ENCODE results near the gene SFMBT1. TPM values are rescaled to one million over a fixed set of nuclear protein-coding genes. Genes with fewer than 3 reads are reported as not detected.

SFMBT1 gene
- total and polyA plus RNA-seq, 2 experiments from 2014 or later, result 3.4 to 6.1 TPM

DNA sequence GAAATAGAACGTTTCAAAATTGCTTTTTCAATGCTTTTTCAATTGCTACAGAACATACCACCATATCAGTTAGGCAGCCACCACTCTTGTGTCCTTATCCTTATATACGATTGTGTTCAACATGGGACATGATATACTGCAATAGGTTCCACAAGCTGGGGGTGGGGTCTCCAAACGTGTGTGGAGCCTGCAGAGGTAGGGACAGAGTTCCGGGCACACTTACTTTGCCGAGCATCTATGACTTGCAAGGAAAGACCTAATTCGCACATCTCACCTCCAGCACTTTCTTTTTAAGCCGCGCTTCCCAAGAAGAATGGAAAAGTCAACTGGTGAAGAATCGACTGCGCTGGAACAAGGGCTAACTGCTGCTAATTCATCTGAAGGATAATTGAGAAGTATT lies 39.6 kb upstream of the SFMBT1 start:
- H3K9me3 ChIP-seq (ENCODE audit: low read depth), result no peaks in the 10 kb centered on the region
- no peak overlapping the region for H3K4me3 ChIP-seq
- DNase-seq (ENCODE audit: low read depth in 1 of 2, low spot score in 1 of 2), result no peak
- H3K27me3 ChIP-seq, result peaks cover 59% of the 10 kb centered on the region
- peaks cover 9% of the 10 kb centered on the region for H3K4me1 ChIP-seq (ENCODE audit: low read depth)
- TF ChIP-seq, protein P1, sequence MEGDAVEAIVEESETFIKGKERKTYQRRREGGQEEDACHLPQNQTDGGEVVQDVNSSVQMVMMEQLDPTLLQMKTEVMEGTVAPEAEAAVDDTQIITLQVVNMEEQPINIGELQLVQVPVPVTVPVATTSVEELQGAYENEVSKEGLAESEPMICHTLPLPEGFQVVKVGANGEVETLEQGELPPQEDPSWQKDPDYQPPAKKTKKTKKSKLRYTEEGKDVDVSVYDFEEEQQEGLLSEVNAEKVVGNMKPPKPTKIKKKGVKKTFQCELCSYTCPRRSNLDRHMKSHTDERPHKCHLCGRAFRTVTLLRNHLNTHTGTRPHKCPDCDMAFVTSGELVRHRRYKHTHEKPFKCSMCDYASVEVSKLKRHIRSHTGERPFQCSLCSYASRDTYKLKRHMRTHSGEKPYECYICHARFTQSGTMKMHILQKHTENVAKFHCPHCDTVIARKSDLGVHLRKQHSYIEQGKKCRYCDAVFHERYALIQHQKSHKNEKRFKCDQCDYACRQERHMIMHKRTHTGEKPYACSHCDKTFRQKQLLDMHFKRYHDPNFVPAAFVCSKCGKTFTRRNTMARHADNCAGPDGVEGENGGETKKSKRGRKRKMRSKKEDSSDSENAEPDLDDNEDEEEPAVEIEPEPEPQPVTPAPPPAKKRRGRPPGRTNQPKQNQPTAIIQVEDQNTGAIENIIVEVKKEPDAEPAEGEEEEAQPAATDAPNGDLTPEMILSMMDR (IDR thresholded peaks at IDR 0.05; ENCODE audit: low read depth, low read length), result no peak
- no peaks in the 10 kb centered on the region for H3K36me3 ChIP-seq
- H3K27ac ChIP-seq, result no peak overlapping the region

DNA sequence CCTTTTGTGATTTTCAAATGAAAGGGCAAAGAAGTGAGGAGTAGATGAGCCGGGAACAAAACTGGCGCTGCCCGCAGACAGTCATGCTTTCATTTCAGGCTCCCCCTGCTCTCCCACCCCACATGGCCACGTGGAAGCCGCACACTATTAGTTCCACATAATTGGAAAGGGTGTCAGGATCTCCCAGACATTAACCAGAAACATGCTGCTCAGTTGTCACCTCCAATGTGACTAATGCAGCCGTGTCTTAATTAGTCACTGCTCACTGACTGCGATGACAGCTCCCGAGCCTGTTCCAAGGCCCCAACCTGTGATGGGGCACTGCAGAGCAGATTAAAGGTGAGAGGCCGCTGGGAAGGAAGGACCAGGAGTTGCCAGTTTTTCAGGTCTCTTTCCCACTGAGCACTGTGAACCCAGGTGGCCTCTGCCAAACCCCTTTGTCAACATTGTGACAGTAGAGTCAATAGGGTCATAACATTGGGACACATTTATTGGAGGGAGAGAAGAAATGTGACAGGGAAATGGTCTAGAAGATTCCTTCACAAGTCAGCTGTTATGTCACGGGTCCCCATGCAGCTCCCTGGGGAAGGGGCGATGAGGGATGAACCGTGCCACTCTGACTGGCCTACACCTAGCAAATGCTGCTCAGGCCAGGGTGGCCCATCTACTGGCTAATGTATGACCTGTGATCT lies 38.6 kb upstream of the SFMBT1 start:
- no peak overlapping the region for H3K27ac ChIP-seq
- no peaks in the 10 kb centered on the region for H3K9me3 ChIP-seq (ENCODE audit: low read depth)
- TF ChIP-seq, protein P1 (IDR thresholded peaks at IDR 0.05; ENCODE audit: low read depth, low read length), result no peak
- peaks cover 60% of the 10 kb centered on the region for H3K27me3 ChIP-seq
- DNase-seq (ENCODE audit: low read depth in 1 of 2, low spot score in 1 of 2), result peak in 1 of 2 donors; percentile 23
- H3K36me3 ChIP-seq, result no peaks in the 10 kb centered on the region
- H3K4me1 ChIP-seq (ENCODE audit: low read depth), result peaks cover 9% of the 10 kb centered on the region
- H3K4me3 ChIP-seq, result no peak overlapping the region

DNA sequence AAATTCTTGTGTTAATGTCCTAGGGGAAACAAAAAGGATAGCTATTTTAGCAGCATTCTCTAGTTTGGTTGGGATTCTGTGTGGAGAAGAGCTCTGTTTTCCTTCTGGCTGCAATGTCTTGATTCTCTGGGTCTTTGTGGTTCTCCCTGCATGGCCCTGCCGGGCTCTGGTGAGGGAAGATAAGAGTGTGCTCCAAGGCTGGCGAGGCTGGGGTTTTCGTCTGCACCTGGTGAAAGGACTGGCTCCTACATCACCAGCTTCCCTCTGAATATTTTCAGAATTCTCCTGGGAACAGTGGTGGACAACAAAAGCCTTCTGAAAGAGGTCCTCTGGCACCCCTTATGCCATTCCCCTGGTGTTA lies 38.1 kb upstream of the SFMBT1 start:
- peak in 1 of 2 donors; percentile 8 for DNase-seq (ENCODE audit: low read depth in 1 of 2, low spot score in 1 of 2)
- peaks cover 60% of the 10 kb centered on the region for H3K27me3 ChIP-seq
- H3K27ac ChIP-seq, result no peak overlapping the region
- H3K36me3 ChIP-seq, result no peaks in the 10 kb centered on the region
- H3K4me1 ChIP-seq (ENCODE audit: low read depth), result peaks cover 9% of the 10 kb centered on the region
- no peak overlapping the region for H3K4me3 ChIP-seq
- TF ChIP-seq, protein P1 (IDR thresholded peaks at IDR 0.05; ENCODE audit: low read depth, low read length), result no peak
- H3K9me3 ChIP-seq (ENCODE audit: low read depth), result no peaks in the 10 kb centered on the region

DNA sequence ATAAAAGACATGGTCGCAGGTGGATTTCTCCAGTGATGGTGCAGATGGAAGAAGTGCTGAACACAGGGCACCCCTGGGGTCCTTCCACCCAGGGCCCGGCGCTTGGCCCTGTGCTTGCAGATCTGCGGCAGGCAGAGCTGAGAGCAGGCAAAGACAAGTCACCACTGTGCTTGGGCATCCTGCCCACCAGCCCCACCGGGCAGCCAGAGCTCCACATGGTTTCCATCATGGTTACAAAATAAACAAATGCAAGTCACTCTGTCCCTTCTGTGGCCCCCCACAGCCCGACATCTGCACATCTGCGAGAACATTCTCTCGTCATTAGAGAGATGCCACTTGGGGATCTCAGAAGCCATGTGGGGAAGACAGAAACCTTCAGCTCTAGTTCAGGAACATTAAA lies 37.6 kb upstream of the SFMBT1 start:
- no peak overlapping the region for H3K27ac ChIP-seq
- peak in 1 of 2 donors; percentile 60 for DNase-seq (ENCODE audit: low read depth in 1 of 2, low spot score in 1 of 2)

DNA sequence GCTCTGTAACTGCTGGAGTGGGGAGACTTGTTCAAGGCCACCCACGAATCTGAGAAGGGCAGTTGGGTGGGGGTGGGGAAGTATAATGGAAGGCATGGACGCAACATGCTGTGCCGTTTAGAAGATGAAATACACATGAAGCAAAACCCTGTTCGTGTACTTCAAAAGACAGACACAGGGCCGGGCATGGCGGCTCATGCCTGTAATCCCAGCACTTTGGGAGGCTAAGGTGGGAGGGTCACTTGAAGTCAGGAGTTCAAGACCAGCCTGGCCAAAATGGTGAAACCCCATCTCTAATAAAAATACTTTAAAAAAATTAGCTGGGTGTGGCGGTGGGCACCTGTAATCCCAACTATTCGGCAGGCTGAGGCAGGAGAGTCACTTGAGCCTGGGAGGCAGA lies 36.9 kb upstream of the SFMBT1 start:
- no peak for DNase-seq (ENCODE audit: low read depth in 1 of 2, low spot score in 1 of 2)
- Histone ChIP-seq H3K9me3 (ENCODE audit: low read depth) (no peaks in the 10 kb centered on the region), H3K4me3 (no peak overlapping the region), H3K36me3 (no peaks in the 10 kb centered on the region), H3K27me3 (peaks cover 58% of the 10 kb centered on the region), H3K4me1 (ENCODE audit: low read depth) (peaks cover 9% of the 10 kb centered on the region), H3K27ac (no peak overlapping the region)
- TF ChIP-seq, protein P1 (IDR thresholded peaks at IDR 0.05; ENCODE audit: low read depth, low read length), result no peak

More for the DNA sequence above, 37.6 kb upstream of the SFMBT1 start:
- H3K4me3 ChIP-seq, result no peak overlapping the region
- no peaks in the 10 kb centered on the region for H3K36me3 ChIP-seq
- H3K27me3 ChIP-seq, result peaks cover 62% of the 10 kb centered on the region
- peaks cover 9% of the 10 kb centered on the region for H3K4me1 ChIP-seq (ENCODE audit: low read depth)
- TF ChIP-seq, protein P1 (IDR thresholded peaks at IDR 0.05; ENCODE audit: low read depth, low read length), result no peak
- no peaks in the 10 kb centered on the region for H3K9me3 ChIP-seq (ENCODE audit: low read depth)

All from cardiac muscle cell (in vitro differentiated cells and primary cell).